HL-60 (cell line): Measurements from ENCODE around the gene COBL.

Experiments
- DNase-seq, 2 experiments: peaks; one replicate each; pipeline ENCODE4 v3.0.0-alpha.2; 2010 to 2020; ENCODE audit warnings: low read depth in 1 of 2, low spot score in 1 of 2
- H3K27ac ChIP-seq: fragments of 250-450 bp; sonication (Bioruptor Pico); replicated peaks from 2 replicates; pipeline ENCODE4 v1.5.1; 2020; ENCODE audit warnings: mild to moderate bottlenecking, moderate library complexity
- H3K27me3 ChIP-seq: fragments of 250-450 bp; sonication (Bioruptor Pico); 2 replicates; pipeline ENCODE4 v1.5.1; 2021; ENCODE audit warnings: mild to moderate bottlenecking, moderate library complexity; ENCODE audit not compliant: insufficient read depth, poor library complexity, severe bottlenecking
- H3K4me3 ChIP-seq: replicated peaks from 2 replicates; pipeline ENCODE4 v1.5.1; 2011; ENCODE audit warnings: mild to moderate bottlenecking, control low read depth, low read length; ENCODE audit not compliant: insufficient read depth
- CTCF ChIP-seq: IDR thresholded peaks from one replicate; pipeline ENCODE4 v1.5.1; 2011; ENCODE audit warnings: low read length, control low read depth, inconsistent platforms; ENCODE audit not compliant: insufficient read depth
- GABPA ChIP-seq: IDR thresholded peaks from 2 replicates; pipeline ENCODE4 v1.6.1; 2012; ENCODE audit warnings: low read depth
- POLR2AphosphoS5 ChIP-seq: IDR thresholded peaks from 2 replicates; pipeline ENCODE4 v1.6.1; 2012; ENCODE audit warnings: low read depth
- REST ChIP-seq: IDR thresholded peaks from 2 replicates; pipeline ENCODE4 v1.6.1; 2012; ENCODE audit warnings: low read depth; ENCODE audit not compliant: insufficient replicate concordance
- SPI1 ChIP-seq: IDR thresholded peaks from 2 replicates; pipeline ENCODE4 v1.6.1; 2012; ENCODE audit warnings: low read depth, mild to moderate bottlenecking, borderline replicate concordance

COBL gene

GRCh38 chr7:51146816-51147586, 169.6 kb downstream of the COBL start:
- Histone ChIP-seq H3K27ac (no peak overlapping the region), H3K4me3 (no peak overlapping the region), H3K27me3 (no peaks in the 10 kb centered on the region)
- no peak for TF ChIP-seq GABPA
- TF ChIP-seq CTCF, result no peak
- TF ChIP-seq SPI1, result no peak
- no peak for TF ChIP-seq REST
- TF ChIP-seq POLR2AphosphoS5, result no peak
- no peak for DNase-seq

- H3K27ac ChIP-seq, result no peak overlapping the region
- DNase-seq, result no peak
- no peak for TF ChIP-seq REST
- no peak for TF ChIP-seq SPI1
- no peak for TF ChIP-seq POLR2AphosphoS5
- TF ChIP-seq CTCF, result no peak
- TF ChIP-seq GABPA, result no peak
- no peaks in the 10 kb centered on the region for H3K27me3 ChIP-seq
- no peak overlapping the region for H3K4me3 ChIP-seq
Observed at GRCh38 chr7:51144178-51144577, 172.4 kb downstream of the COBL start.

DNA sequence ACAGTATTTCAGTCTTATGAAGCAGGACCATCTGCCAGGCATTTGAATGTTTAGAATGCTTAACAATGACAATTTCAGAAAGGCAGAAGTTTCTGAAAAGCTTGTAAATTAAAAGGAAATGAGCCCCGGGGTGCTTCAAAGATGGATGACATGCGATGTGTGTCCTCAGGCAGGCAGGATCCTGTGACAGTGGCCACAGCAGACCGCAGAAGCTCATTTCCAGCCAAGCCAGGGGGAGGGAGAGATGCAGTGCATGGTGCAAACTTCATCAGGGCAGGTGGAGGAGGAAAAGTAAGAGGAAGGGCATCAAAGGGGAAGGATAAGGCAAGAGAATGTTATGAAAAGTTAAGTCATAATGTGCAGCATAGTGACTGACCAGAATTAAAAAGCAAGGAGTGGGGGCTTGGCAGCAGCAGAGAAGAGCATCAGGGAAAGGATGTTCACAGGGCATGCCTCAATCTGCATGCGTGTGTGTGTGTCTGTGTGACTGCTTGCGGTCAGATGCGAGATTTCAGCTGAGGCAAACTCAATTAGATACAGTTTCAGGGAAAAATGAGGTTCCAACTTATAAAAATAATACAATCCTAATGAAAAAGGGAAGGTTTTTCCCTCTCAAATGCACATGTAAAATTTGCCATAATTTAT, 173.7 kb downstream of the COBL start:
- no peak overlapping the region for H3K4me3 ChIP-seq
- DNase-seq, result no peak
- no peak for TF ChIP-seq POLR2AphosphoS5
- no peak for TF ChIP-seq REST
- no peak for TF ChIP-seq CTCF
- no peak for TF ChIP-seq GABPA
- no peak for TF ChIP-seq SPI1
- no peak overlapping the region for H3K27ac ChIP-seq
- H3K27me3 ChIP-seq, result no peaks in the 10 kb centered on the region
